Peyer's patch (tissue), 4 donors: ENCODE data around the gene LRRC25. TPM values are rescaled to one million over a fixed set of nuclear protein-coding genes. Genes with fewer than 3 reads are reported as not detected.
A peak's percentile ranks its signal among the peaks of the same experiment; 100 is the strongest.
"Not testable (repeated sequence)": the region's sequence is repeated elsewhere in the genome, so short reads cannot be mapped to it uniquely, and the experiment has no call there.

ENCODE experiments used
- DNase-seq, 3 donors: peaks; one replicate each; pipeline ENCODE4 v3.0.0-alpha.2; 2017 to 2019
- H3K27ac ChIP-seq, 4 donors: fragments of 200-600 bp; sonication (generic); one replicate each; pipeline ENCODE4 v1.5.1; 2016 to 2019
- H3K27me3 ChIP-seq, 2 donors: fragments of 200-600 bp; sonication (generic); one replicate each; pipeline ENCODE4 v1.5.1; 2019
- H3K36me3 ChIP-seq, 3 donors: fragments of 200-600 bp; sonication (generic); one replicate each; pipeline ENCODE4 v1.5.1; 2016 to 2019
- H3K4me1 ChIP-seq, 4 donors: fragments of 200-600 bp; sonication (generic); one replicate each; pipeline ENCODE4 v1.5.1; 2016 to 2019
- H3K4me3 ChIP-seq, 4 donors: fragments of 200-600 bp; sonication (generic); 1 replicate in 3 of 4; 2 replicates in 1 of 4; pipeline ENCODE4 v1.5.1; 2016 to 2019; ENCODE audit warnings: mild to moderate bottlenecking in 1 of 4
- H3K9me3 ChIP-seq, 4 donors: fragments of 200-600 bp; sonication (generic); one replicate each; pipeline ENCODE4 v1.5.1; 2016 to 2019; ENCODE audit warnings: mild to moderate bottlenecking in 1 of 4
- POLR2A ChIP-seq, 2 donors: fragments of 450-650 bp; IDR thresholded peaks; one replicate each; pipeline ENCODE4 v1.5.1; 2017; ENCODE audit warnings: antibody characterized with exemption in 2 of 2, mild to moderate bottlenecking in 2 of 2, moderate library complexity in 2 of 2
- total RNA-seq, 4 donors: library from RNA; depleted of rRNA; stranded (reverse); fragments of >200 nt; gene quantifications; one replicate each; pipeline ENCODE4 v1.1.0, GENCODE V29; 2016
- TF ChIP-seq, protein P1 (sequence below), 6 experiments: fragments of 450-650 bp in 4 of 6; fragments of 200-600 bp in 2 of 6; sonication (generic) in 1 of 6; IDR thresholded peaks; one replicate each; pipeline ENCODE4 v1.5.1; 2017 to 2019; ENCODE audit warnings: antibody characterized with exemption in 6 of 6, mild to moderate bottlenecking in 3 of 6, moderate library complexity in 1 of 6

LRRC25 gene
- total RNA-seq, 4 donors from 2014 or later: 2.5 to 4.2 (median 3.6) TPM

DNA sequence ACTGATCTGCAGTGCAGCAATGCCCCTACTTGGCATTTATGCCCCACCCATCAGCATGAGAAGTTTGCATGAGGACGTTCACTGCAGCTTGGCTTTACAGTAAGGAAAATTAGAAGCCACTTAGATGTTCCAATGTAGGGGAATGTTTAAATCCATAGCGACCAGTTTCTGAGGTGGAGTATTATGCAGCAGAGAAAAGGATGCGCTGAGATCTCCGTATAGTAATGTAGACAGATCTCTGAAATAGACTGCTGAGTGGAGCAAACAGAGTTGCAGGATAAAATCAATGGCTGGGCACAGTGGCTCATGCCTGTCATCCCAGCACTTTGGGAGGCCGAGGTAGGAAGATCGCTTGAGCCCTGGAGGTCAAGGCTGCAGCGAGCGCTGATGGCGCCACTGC, 46.9 kb downstream of the LRRC25 start:
- H3K4me1 ChIP-seq: no peaks in the 10 kb centered on the region
- H3K27ac ChIP-seq: no peak overlapping the region
- DNase-seq: no peak
- peaks cover 0 to 26% (median 0%) of the 10 kb centered on the region in 3 donors for H3K36me3 ChIP-seq
- no peaks in the 10 kb centered on the region for H3K27me3 ChIP-seq
- no peak for TF ChIP-seq POLR2A (IDR thresholded peaks at IDR 0.05)
- TF ChIP-seq, protein P1, sequence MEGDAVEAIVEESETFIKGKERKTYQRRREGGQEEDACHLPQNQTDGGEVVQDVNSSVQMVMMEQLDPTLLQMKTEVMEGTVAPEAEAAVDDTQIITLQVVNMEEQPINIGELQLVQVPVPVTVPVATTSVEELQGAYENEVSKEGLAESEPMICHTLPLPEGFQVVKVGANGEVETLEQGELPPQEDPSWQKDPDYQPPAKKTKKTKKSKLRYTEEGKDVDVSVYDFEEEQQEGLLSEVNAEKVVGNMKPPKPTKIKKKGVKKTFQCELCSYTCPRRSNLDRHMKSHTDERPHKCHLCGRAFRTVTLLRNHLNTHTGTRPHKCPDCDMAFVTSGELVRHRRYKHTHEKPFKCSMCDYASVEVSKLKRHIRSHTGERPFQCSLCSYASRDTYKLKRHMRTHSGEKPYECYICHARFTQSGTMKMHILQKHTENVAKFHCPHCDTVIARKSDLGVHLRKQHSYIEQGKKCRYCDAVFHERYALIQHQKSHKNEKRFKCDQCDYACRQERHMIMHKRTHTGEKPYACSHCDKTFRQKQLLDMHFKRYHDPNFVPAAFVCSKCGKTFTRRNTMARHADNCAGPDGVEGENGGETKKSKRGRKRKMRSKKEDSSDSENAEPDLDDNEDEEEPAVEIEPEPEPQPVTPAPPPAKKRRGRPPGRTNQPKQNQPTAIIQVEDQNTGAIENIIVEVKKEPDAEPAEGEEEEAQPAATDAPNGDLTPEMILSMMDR (IDR thresholded peaks at IDR 0.05): no peak
- H3K9me3 ChIP-seq: no peaks in the 10 kb centered on the region
- H3K4me3 ChIP-seq: no peak overlapping the region

DNA sequence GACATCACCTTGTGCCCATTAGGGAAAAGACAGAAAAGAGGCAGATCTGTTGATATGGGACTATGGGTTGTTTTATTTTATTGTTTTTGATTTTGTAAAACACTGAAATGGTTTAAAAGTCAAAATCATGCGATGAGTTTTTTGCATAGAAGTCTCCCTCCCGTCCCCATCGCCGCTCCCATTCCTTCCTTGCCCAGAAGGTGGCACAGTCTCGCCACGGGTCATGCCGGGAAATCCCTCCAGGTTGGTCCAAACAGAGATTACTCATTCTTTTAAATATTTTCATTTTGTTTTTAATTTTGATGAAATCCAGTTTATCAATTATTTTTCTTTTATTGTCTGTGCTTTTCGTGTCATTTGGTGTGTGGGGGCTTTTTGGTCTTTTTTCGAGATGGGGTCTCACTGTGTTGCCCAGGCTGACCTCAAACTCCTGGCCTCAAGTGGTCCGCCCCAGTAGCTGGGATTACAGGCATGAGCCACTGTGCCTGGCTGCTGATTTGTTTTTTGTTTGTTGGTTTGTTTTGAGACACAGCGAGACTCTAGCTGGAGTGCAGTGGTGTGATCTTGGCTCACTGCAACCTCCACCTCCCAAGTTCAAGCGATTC, 47.8 kb downstream of the LRRC25 start:
- H3K27ac ChIP-seq: no peak overlapping the region
- no peaks in the 10 kb centered on the region for H3K27me3 ChIP-seq
- no peaks in the 10 kb centered on the region for H3K4me1 ChIP-seq
- no peak overlapping the region for H3K4me3 ChIP-seq
- DNase-seq: peak; percentile 44 to 77 (median 66)
- TF ChIP-seq, protein P1 (IDR thresholded peaks at IDR 0.05): peak; percentile 22 to 76 (median 66)
- TF ChIP-seq POLR2A (IDR thresholded peaks at IDR 0.05): no peak
- H3K36me3 ChIP-seq: peaks cover 0 to 22% (median 0%) of the 10 kb centered on the region in 3 donors
- H3K9me3 ChIP-seq: no peaks in the 10 kb centered on the region

DNA sequence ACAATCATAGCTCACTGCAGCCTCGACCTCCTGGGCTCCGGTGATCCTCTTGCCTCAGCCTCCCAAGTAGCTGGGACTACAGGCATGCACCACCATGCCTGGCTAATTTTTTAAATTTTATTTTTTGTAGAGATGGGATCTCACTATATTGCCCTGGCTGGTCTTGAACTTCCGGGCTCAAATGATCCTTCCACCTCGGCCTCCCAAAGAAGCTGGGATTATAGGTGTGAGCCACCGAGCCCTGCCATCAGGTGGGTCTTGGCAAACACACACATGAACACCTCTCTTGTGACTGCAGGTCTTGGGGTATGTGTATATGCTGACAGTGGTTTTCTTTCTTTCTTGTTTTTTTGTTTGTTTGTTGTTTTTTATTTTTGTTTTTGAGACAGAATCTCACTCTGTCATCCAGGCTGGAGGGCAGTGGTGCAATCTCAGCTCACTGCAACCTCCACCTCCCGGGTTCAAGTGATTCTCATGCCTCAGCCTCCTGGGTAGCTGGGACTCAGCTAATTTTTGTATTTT, 48.5 kb downstream of the LRRC25 start:
- peaks cover 0 to 22% (median 0%) of the 10 kb centered on the region in 3 donors for H3K36me3 ChIP-seq
- H3K4me3 ChIP-seq, H3K9me3 ChIP-seq, H3K27me3 ChIP-seq, H3K4me1 ChIP-seq, DNase-seq, H3K27ac ChIP-seq: not testable (repeated sequence)

DNA sequence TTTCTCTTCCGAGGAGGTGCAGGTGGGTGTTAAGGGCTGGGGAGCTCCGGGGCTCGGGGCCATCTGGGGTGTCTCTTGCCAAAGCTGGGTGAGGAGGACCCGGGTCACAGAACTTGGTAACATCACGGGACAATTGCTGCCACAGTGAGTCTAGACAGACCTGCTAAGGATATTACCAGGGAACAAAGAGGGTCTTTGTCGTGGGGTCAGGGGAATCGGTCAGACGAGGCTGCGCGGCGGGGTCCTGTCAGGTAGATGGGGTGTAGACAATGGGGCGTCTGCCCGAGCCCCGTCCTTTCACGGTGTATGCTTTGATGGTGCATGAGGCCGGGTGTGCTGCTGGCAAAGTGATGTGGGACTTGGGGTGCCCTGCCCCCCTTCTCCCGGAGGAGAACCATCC, 49.3 kb downstream of the LRRC25 start:
- Histone ChIP-seq H3K27ac (no peak overlapping the region), H3K4me3 (no peak overlapping the region), H3K9me3 (no peaks in the 10 kb centered on the region), H3K4me1 (peaks cover 0 to 6% (median 0%) of the 10 kb centered on the region in 4 donors), H3K36me3 (peaks cover 0 to 24% (median 0%) of the 10 kb centered on the region in 3 donors), H3K27me3 (no peaks in the 10 kb centered on the region)
- TF ChIP-seq, protein P1 (IDR thresholded peaks at IDR 0.05): no peak
- no peak for TF ChIP-seq POLR2A (IDR thresholded peaks at IDR 0.05)
- no peak for DNase-seq

DNA sequence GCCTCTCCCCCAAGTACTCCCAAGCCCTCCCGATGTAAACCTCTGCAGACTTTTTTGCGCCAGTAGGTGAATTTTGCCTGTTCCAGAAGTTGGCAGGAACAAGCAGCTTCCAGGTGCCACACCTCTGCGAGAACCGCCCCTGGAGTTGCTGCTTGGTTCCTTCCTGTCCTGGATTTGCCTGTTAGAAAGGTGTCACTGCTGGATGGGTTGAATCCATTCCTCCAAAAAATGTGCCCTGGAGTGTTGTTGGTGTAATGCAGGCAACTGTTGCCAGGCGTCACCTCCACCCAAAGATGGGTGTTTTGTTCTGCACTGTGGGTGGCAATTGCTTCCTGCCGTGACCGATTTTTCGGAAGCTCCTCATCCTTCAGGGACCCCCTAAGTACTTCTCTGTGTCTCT, 51.3 kb downstream of the LRRC25 start:
- no peak for DNase-seq

DNA sequence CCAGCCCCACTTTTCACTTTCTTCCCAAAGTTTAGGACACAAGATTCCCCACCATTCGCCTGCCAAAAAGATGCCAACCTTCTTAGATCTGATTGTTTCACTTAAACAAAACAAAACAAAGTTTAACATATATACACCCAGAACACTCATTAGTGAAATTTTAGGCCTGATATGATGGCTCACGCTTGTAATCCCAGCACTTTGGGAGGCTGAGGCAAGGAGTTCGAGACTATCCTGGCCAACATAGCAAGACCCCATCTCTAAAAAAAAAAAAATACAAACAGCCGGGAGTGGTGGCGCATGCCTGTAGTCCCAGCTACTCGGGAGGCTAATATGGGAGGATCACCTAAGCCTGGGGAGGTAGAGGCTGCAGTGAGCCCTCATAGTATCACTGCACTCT, 52.1 kb downstream of the LRRC25 start:
- no peak for DNase-seq
- H3K27ac ChIP-seq: no peak overlapping the region
- H3K27me3 ChIP-seq: no peaks in the 10 kb centered on the region
- peaks cover 0 to 16% (median 0%) of the 10 kb centered on the region in 3 donors for H3K36me3 ChIP-seq
- H3K9me3 ChIP-seq: no peaks in the 10 kb centered on the region
- no peak overlapping the region for H3K4me3 ChIP-seq
- no peak for TF ChIP-seq POLR2A (IDR thresholded peaks at IDR 0.05)
- TF ChIP-seq, protein P1 (IDR thresholded peaks at IDR 0.05): no peak
- H3K4me1 ChIP-seq: peaks cover 0 to 6% (median 0%) of the 10 kb centered on the region in 4 donors

More for the DNA sequence above, 51.3 kb downstream of the LRRC25 start:
- H3K9me3 ChIP-seq: no peaks in the 10 kb centered on the region
- peaks cover 0 to 6% (median 0%) of the 10 kb centered on the region in 4 donors for H3K4me1 ChIP-seq
- no peak overlapping the region for H3K4me3 ChIP-seq
- peaks cover 0 to 24% (median 0%) of the 10 kb centered on the region in 3 donors for H3K36me3 ChIP-seq
- TF ChIP-seq, protein P1 (IDR thresholded peaks at IDR 0.05): peak in 1 of 6 experiments; percentile 22
- TF ChIP-seq POLR2A (IDR thresholded peaks at IDR 0.05): no peak
- H3K27ac ChIP-seq: no peak overlapping the region
- no peaks in the 10 kb centered on the region for H3K27me3 ChIP-seq
